Retinal pigment epithelial cell (primary cell): ENCODE data around the gene POLA2.

ENCODE experiments used
- DNase-seq: peaks from one replicate; pipeline ENCODE4 v3.0.0-alpha.2; 2010; ENCODE audit warnings: low read depth
- H3K4me3 ChIP-seq: 2 replicates; pipeline ENCODE4 v1.5.1; 2011; ENCODE audit warnings: mild to moderate bottlenecking, low read length, control low read depth, moderate library complexity
- TF ChIP-seq, protein P1 (sequence below): conservative IDR thresholded peaks from 2 replicates; pipeline ENCODE4 v1.5.1; 2011; ENCODE audit warnings: low read depth, low read length, control low read depth, inconsistent platforms

The POLA2 gene

DNA sequence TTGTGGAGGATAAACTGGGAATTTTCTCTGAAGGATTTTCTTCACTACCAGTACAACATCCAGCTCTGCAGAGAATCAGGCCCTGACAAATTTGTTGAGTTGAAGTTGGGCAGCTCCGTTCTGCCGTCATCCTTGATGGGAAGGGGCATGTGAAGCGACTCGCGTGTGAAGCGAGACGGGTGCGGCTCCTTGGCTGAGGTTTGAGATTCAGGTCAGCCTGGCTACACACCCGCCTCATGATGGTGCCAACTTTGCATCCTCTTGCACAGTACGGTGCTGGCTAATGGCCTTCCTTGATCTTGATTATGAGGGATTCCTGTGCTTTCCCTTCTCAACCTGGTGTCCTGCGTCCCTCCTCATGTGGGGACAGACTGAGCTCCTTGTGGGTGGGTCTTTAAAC, 33.2 kb downstream of the POLA2 start:
- no peak for DNase-seq

DNA sequence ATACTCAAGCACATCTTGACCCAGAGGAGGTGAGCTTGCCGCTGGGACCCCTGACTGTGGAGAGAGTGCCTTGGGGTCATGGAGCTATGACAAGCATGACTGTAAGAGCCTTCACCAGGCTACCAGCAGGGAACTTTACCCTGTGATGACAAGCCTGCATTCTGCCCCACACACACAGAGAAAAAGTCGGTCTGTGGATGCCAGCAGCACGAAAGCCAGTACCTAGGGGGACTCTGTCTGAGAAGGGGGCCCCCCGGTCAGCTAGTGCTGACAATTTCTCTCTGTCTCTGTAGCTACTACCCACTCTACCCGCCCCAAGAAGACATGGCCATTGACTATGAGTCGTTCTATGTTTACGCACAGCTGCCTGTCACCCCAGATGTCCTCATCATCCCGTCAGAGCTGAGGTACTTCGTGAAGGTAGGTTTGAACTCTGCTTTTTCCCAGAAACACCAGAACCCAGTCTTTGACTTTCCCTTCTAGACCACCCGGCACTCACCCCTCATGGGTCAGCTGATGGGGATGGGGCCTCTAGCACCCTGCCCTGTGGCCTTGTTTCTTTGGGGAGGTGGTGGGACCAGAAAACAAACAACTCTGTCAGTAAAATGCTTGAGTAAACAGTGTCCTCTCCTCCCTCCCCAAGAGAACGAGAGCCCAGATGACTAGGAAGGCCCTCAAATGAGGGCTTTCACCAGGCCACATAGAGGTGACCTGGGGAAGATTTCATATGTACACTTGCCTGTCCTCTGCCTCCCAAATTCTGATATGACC, 34.0 kb downstream of the POLA2 start:
- DNase-seq, result no peak
- H3K4me3 ChIP-seq, result no peak overlapping the region
- TF ChIP-seq, protein P1, sequence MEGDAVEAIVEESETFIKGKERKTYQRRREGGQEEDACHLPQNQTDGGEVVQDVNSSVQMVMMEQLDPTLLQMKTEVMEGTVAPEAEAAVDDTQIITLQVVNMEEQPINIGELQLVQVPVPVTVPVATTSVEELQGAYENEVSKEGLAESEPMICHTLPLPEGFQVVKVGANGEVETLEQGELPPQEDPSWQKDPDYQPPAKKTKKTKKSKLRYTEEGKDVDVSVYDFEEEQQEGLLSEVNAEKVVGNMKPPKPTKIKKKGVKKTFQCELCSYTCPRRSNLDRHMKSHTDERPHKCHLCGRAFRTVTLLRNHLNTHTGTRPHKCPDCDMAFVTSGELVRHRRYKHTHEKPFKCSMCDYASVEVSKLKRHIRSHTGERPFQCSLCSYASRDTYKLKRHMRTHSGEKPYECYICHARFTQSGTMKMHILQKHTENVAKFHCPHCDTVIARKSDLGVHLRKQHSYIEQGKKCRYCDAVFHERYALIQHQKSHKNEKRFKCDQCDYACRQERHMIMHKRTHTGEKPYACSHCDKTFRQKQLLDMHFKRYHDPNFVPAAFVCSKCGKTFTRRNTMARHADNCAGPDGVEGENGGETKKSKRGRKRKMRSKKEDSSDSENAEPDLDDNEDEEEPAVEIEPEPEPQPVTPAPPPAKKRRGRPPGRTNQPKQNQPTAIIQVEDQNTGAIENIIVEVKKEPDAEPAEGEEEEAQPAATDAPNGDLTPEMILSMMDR, result no peak

More for the DNA sequence above, 33.2 kb downstream of the POLA2 start:
- TF ChIP-seq, protein P1, result no peak
- no peak overlapping the region for H3K4me3 ChIP-seq

DNA sequence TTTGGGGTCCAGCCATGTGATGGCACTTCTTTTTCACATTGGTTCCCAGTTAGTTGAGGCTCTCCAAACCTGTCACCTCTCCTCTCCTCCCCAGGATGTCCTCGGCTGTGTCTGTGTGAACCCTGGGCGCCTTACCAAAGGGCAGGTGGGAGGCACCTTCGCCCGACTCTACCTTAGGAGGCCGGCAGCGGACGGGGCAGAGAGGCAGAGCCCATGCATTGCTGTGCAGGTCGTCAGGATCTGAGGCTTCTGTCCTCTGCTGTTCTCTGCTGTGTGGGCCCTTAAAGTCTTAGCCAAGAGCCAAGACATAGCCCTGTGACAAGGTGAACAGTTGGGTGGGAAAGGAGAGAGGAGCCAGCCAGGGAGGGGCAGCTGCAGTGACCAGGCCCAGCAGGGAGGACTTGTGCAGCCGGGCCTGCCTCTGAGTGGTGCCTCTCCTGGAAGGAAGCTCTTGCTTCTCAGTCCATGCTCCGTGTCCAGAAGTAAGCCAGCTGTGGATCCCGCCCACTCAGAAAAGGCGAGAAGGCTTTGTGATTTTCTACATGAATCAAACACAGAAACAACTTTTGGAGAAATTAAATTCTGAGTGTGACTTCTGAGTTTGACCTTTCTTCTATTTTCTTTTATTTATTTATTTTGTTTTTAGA, 35.4 kb downstream of the POLA2 start:
- H3K4me3 ChIP-seq, result no peak overlapping the region
- TF ChIP-seq, protein P1, result no peak
- no peak for DNase-seq

DNA sequence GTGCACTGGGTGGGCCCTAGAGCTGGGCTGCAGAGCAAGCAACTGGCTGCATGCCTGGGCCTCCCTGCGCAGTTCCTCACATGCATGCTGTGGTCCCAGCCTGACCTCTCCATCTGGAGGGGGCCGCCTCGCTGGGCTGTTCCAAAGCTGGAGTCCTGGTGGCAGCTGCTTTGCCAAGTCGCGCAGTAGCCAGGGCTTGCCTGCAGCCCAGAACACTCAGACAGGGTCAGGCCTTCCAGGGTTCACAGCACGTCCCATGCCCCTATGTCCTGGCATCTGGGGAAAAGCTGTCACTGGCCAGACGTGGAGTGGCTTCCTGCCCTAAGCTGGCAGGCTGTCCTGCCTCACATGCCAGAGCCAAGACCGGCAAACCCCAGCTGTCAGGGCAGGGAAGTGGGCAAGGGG, 36.4 kb downstream of the POLA2 start:
- H3K4me3 ChIP-seq, result no peak overlapping the region
- DNase-seq, result no peak

DNA sequence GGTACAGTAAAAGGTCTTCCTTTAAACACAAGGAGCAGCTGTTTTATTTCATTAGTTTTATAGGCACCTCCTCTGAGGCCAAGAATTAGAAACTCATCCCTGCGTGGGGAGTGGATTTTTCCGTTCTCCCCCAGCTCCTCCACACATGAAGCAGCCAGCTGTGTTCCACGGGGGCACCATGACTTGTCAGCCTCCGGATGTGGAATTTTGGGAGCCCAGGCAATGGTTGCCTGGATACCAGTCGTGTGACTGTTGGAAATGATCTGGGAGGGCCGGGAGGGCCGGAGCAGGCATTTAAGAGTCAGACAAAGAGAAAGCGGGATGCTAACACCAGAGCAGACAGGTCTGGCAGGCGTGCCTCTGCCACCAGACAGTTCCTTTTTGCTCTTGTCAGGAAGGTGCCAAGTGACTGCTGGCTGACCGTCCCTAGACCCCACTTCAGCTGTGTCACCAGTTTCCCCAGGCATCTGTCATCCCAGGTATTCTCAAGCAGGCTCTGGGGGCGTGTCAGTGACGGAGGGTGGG, 37.0 kb downstream of the POLA2 start:
- TF ChIP-seq, protein P1, result no peak
- DNase-seq, result no peak
- no peak overlapping the region for H3K4me3 ChIP-seq

More for the DNA sequence above, 36.4 kb downstream of the POLA2 start:
- TF ChIP-seq, protein P1, result no peak

DNA sequence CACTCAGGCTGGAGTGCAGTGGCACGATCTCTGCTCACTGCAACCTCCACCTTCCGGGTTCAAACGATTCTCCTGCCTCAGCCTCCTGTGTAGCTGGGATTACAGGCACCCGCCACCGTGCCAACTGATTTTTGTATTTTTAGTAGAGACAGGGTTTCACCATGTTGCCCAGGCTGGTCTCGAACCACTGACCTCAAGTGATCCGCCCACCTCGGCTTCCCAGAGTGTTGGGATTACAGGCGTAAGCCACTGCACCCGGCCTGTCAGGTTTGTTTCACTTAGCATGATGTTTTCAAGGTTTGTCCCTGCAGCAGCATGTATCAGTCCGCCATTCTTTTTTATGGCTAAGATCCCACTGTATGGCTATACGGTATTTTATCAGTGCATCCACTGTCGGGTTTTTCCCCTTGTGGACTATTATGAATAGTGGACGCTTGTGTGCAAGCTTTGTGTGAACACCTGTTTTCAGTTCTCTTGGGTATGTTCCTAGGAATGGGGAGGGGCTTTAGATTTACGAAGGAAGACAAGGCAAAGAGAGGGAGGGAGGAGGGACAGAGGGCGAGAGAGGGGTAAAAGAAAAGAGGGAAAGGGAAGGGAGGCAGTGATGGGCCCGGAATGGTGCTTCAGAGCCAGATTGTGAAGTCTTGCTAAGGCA, 39.0 kb downstream of the POLA2 start:
- H3K4me3 ChIP-seq, result no peak overlapping the region
- no peak for DNase-seq
- TF ChIP-seq, protein P1, result no peak
